ENCODE results near the gene ATG13. TPM values are rescaled to one million over a fixed set of nuclear protein-coding genes. Genes with fewer than 3 reads are reported as not detected.

ATG13 gene
- total RNA-seq, 2 donors from 2014 or later, result 54.5 to 80.2 TPM

DNA sequence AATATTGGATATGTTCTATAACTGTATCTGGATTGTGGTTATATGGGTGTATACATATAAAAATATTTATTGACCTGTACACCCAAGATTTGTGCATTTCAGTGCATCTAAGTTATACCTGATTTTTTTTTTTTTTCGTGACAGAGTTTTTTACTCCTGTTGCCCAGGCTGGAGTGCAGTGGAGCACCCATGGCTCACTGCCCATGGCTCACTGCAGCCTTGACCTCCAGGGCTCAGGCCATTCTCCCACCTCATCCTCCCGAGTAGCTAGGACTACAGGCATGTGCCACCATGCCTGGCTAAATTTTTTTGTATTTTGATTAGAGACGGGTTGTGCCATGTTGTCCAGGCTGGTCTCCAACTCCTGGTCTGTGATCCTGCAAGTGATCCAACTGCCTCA lies 24.3 kb downstream of the ATG13 start:
- Histone ChIP-seq H3K27me3 (no peaks in the 10 kb centered on the region), H3K4me3 (no peak overlapping the region), H3K4me1 (no peaks in the 10 kb centered on the region), H3K27ac (no peak overlapping the region), H3K9me3 (no peaks in the 10 kb centered on the region), H3K36me3 (peaks cover 29% of the 10 kb centered on the region)
- TF ChIP-seq, protein P1, sequence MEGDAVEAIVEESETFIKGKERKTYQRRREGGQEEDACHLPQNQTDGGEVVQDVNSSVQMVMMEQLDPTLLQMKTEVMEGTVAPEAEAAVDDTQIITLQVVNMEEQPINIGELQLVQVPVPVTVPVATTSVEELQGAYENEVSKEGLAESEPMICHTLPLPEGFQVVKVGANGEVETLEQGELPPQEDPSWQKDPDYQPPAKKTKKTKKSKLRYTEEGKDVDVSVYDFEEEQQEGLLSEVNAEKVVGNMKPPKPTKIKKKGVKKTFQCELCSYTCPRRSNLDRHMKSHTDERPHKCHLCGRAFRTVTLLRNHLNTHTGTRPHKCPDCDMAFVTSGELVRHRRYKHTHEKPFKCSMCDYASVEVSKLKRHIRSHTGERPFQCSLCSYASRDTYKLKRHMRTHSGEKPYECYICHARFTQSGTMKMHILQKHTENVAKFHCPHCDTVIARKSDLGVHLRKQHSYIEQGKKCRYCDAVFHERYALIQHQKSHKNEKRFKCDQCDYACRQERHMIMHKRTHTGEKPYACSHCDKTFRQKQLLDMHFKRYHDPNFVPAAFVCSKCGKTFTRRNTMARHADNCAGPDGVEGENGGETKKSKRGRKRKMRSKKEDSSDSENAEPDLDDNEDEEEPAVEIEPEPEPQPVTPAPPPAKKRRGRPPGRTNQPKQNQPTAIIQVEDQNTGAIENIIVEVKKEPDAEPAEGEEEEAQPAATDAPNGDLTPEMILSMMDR (IDR thresholded peaks at IDR 0.05), result no peak
- DNase-seq (ENCODE audit: low spot score), result no peak

DNA sequence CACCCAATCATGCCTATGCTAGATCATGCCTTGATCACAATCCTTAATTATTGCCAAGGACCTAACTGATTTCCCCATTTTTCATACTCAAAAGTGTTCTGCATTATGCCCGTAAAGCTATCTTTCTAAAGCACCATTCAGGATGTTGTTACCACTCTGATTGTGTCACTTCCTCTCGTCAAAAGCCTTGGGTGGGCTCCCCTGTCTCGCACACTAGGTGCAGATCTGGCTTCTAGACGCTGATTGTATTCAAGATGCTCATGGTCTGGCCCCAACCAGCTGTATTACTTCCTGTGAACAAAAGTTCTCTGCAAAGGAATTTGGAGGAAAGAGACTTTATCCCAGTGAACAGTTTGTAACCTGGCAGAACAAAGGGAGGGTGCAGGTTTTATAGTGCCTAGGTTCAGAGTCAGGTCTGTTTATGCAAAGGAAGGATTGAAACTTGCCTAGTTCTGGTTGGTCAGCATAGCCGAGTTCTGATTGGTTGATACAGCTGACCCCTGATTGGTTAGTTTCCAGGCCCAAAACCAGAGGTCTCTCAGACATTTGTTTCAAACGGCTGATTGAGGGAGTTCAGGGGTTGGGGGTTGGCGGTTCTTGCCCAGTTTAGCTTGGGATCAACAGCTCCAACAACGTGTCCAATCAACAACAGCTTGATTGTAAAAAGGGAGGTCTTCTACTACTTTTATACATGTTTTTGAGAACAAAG lies 25.4 kb downstream of the ATG13 start:
- DNase-seq (ENCODE audit: low spot score), result no peak
- Histone ChIP-seq H3K27me3 (no peaks in the 10 kb centered on the region), H3K36me3 (peaks cover 40% of the 10 kb centered on the region), H3K4me3 (no peak overlapping the region), H3K27ac (no peak overlapping the region), H3K9me3 (no peaks in the 10 kb centered on the region), H3K4me1 (peaks cover 0 to 4% of the 10 kb centered on the region in 2 donors)
- TF ChIP-seq, protein P1 (IDR thresholded peaks at IDR 0.05), result no peak

DNA sequence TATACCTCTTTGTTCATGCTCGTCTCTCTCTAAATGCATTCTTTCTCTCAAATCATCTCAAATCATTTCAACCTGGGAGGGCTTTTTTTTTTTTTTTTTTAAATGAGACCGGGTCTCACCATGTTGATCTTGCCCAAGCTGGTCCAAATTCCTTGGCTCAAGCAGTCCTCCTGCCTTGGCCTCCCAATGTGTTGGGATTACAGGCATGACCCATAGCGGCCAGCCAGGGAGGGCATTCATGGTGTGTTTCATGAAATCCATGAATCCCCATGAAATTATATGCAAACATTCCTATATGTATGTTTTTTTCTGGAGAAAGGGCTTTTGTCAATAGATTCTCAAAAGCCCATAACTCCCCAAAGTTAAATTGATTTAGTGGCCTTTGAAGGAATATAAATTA lies 26.2 kb downstream of the ATG13 start:
- peaks cover 0 to 12% of the 10 kb centered on the region in 2 donors for H3K4me1 ChIP-seq
- no peak overlapping the region for H3K4me3 ChIP-seq
- no peaks in the 10 kb centered on the region for H3K27me3 ChIP-seq
- no peak for DNase-seq (ENCODE audit: low spot score)
- H3K9me3 ChIP-seq, result no peaks in the 10 kb centered on the region
- TF ChIP-seq, protein P1 (IDR thresholded peaks at IDR 0.05), result no peak
- H3K27ac ChIP-seq, result no peak overlapping the region
- peaks cover 44% of the 10 kb centered on the region for H3K36me3 ChIP-seq

DNA sequence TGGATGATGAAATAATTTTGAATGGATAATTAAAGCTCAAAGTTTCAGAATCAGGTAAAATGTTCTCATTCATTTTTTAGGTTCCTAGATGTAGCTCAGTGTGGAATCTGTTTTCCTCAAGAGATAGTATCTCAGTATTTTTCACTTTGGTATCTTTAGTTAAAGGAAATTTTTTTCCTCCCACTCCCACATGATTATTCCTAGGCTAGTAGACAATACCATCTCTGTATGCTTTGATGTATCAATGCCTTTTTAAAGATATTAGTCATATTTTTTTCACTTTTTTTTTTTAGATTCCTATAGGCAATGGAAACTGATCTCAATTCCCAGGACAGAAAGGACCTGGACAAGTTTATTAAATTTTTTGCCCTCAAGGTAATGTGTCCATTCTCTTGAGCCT lies 26.6 kb downstream of the ATG13 start:
- Histone ChIP-seq H3K36me3 (peaks cover 44% of the 10 kb centered on the region), H3K9me3 (no peaks in the 10 kb centered on the region), H3K4me3 (no peak overlapping the region), H3K27ac (no peak overlapping the region), H3K4me1 (peaks cover 0 to 16% of the 10 kb centered on the region in 2 donors), H3K27me3 (no peaks in the 10 kb centered on the region)
- no peak for DNase-seq (ENCODE audit: low spot score)
- TF ChIP-seq, protein P1 (IDR thresholded peaks at IDR 0.05), result no peak

DNA sequence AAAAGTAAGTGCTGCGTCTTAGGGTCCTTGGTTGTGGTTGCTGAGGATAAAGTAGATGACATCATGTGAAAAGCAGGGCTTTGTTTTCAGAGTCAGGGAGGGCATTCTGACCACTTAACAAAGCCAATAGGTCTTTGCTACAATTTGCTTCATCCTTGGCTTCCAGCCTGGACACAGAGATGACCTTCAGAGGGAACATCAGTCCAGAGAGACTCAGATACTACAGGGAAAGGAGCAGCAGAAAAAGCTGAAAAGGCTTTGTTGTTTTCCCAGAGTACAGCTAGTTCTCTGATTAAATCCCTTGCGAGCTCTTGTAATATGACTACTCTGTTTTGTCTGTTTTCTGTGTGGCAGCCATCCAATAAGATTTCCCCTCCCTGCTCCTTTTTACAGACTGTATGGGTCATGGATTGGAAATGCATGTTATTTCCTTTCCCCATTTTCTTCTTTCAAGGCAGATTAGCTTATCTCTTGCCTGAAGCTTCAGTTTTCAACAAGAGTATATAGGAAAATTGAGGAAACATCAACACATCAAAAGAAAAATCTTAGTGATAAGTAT lies 31.9 kb downstream of the ATG13 start:
- H3K4me3 ChIP-seq, result no peak overlapping the region

More for the DNA sequence above, 31.9 kb downstream of the ATG13 start:
- H3K9me3 ChIP-seq, result no peaks in the 10 kb centered on the region
- H3K36me3 ChIP-seq, result peaks cover 76% of the 10 kb centered on the region
- peak overlapping the region; percentile 78 to 89 for H3K27ac ChIP-seq
- H3K27me3 ChIP-seq, result no peaks in the 10 kb centered on the region
- TF ChIP-seq, protein P1 (IDR thresholded peaks at IDR 0.05), result no peak
- peaks cover 0 to 32% of the 10 kb centered on the region in 2 donors for H3K4me1 ChIP-seq
- DNase-seq (ENCODE audit: low spot score), result peak; percentile 88
